Left hindlimb (tissue), 1 donor: Measurements from ENCODE around the gene ULBP3.
"Not testable (repeated sequence)": the region's sequence is repeated elsewhere in the genome, so short reads cannot be mapped to it uniquely, and the experiment has no call there.

Source experiments
- DNase-seq: peaks from one replicate; pipeline ENCODE4 v3.0.0-alpha.2; 2018

Gene ULBP3

DNA sequence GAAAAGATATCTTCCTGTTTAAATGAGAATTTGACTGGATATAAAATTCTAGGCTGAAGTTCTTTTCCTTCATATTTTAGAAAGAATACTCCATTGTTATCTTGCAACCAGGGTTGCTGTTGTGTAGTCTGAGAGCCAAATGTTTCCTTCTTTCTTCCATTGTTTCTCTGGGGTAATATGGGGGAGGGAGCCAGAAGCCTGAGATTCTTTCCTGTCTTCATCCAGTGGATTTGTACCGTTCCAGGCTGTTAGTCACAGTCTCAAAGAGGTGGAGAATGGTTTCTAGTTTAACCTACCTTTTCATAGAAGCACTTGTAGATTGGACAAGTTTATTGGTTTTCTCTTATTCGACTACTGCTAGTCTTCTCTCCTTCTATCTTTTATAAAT lies 6.1 kb upstream of the ULBP3 start:
- no peak for DNase-seq

DNA sequence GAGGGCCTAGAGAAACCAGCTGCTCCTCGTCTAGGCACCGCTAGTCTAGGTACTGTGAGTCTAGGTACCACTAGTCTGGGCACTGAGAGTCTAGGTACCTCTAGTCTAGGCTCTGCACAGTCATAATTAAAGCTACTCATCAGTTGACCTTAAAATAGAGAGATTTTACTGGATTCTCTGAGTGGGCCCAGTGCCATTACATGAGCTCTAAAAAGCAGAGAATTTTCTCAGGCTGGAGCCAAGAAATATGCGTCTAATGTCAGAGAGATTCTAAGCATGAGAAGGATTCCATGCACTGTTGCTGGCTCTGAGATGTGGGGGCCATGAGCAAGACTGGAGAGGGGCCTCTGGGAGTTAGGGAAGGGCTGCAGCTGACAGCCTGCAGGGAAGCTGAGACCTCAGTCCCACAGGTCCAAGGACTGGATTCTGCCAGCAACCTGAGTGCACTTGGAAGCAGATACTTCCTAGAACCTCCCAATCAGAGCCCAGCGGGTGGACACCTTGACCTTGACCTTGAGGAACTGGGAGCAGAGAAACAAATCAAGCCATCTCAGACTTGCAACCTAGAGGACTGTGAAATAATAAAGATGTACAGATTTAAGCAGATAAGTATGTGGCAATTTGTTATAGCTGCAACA lies 5.6 kb upstream of the ULBP3 start:
- DNase-seq = not testable (repeated sequence)

DNA sequence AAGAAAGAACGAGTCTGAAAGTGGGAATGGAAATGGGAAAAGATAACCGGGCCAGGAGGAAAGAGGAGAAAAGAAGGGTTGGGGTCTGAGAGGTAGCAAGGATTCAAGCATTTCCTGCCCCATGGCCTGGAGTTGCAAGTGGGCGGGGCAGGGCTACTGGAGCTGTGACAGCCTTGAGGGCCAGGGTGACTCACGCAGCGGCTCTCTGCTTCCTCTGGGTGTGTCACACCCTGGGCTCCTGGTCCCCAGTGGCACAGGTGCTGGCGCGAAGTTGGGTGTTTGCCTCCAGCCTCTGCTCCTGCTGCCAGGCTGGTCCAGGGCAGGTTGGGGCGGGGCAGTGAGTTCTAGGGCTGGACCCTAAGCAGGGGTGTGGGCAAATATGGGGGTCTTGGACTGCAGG lies 3.3 kb upstream of the ULBP3 start:
- no peak for DNase-seq

GRCh38 chr6:150070236-150070818 lies 1.4 kb upstream of the ULBP3 start:
- DNase-seq = no peak

DNA sequence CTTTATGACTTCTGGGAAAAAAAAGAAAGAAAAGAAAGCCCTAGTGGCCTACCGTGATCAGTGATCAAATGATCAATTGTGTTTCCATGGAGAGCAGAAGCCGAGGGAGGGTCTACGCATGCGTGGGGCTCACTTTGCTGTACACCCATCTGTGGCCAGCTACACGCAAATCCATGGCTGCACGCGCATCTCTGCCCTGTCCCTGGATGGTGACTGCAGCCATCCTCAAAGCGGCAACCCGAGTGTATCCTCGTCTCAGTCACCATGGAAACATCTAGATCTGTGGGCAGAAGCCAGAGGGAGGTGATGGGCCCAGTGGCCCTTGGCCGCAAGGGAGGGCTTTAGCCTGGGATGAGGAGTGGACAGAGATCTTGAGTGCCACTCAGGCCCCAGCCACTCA lies 785 bp upstream of the ULBP3 start:
- no peak for DNase-seq

- DNase-seq = no peak
These were observed 770 bp downstream of the ULBP3 start for GRCh38 chr6:150068151-150068550.

DNA sequence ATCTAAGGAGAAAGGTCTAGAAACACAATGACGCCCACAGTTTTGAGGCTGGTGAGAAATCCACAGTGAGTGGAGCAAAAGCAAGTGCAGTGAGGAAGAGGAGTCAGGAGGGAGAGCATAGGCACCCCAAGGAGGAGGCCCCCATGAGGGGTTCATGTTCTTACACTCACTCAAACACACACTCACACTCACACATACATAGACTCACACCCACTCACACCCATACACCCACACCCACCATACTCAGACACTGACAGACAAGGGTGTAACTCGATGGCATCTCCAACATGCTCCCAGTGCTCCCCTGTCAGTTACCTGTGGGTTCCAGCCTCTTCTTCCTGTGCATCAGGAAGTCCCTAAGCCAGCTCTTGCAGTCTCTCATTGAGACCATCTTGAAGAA lies 3.8 kb downstream of the ULBP3 start:
- no peak for DNase-seq

DNA sequence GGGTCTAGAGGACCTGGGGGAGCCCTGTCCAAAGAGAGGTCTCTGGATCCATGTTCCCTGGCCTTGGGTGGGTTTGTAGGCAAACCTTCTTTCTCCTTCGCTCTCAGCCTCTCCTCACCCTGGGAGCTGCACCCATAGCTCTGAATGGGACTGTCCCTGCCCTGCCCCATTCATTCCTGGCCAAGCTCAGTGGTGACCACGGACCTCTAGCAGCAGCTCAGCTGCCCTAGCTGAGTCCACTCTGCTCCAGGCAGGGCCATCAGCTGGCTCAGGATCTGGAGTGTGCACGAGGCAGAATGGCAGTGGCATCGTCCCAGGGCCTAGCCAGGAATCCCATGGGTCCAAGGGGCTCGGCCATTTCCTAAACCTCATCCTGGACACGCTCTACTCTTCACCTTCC lies 5.3 kb downstream of the ULBP3 start:
- DNase-seq = no peak

GRCh38 chr6:150059973-150060372 lies 8.9 kb downstream of the ULBP3 start:
- DNase-seq = not testable (repeated sequence)

DNA sequence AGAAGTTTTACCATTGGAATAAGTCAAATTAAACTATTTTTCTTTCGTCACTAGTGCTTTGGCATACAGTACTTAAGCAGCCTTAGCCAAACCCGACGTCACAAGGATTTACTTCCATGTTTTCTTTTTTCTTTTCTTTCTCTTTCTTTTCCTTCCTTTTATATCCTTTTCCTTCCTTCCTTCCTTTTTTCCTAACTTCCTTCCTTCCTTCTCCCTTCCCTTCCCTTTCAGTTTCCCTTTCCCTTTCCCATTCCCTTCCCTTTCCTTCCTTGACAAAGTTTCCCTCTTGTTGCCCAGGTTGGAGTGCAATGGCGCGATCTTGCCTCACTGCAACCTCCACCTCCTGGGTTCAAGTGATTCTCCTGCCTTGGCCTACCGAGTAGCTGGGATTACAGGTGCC lies 9.9 kb downstream of the ULBP3 start:
- no peak for DNase-seq

DNA sequence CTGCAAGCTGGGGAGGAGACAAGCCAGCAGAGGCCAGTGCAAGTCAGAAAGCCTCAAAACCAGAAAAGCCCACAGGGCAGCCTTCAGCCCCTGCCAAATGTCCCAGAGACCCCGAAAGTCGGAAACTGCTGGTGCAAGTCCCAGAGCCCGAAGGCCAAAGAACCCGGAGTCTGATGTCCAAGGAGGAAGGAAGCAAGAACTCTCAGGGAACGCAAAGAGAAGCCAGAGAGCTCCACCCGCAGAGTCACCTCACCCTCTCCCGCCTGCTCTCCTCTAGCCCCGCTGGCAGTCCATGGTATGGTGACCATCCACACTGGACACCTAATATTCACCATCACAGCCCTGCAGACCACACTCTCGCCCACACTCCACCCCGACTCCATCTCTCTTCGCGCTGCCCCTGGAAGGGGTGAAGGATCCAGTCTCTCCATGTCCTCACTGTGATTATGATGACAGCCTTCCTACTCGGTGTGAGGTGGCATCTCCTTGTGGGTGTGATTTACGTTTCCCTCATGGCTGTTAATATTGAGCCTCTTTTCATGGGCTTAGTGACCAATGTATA lies 10.6 kb downstream of the ULBP3 start:
- DNase-seq = no peak

DNA sequence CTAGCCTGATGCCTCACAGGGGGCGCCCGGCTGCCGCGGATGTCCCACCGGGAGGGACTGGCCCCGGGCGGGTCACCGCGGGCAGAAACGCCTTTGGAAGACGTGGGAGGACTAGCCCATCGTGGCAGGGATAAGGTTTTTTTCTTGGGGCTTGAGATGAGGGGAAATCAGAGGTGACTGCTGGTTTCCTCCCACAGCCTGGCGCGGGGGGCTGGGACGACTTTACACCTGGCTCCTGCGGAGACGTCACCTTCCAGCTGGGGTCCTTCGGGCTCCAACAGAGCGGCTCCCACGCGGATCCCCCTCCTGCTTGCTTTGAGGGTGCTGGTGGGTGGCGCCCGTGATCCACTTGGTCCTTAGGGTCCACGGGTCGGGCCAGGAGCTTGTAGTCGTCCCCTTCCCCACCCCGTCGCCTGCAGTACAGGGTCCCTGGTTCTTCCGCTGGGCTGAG lies 11.4 kb downstream of the ULBP3 start:
- DNase-seq = no peak

GRCh38 chr6:150056916-150057315 lies 12.0 kb downstream of the ULBP3 start:
- no peak for DNase-seq

DNA sequence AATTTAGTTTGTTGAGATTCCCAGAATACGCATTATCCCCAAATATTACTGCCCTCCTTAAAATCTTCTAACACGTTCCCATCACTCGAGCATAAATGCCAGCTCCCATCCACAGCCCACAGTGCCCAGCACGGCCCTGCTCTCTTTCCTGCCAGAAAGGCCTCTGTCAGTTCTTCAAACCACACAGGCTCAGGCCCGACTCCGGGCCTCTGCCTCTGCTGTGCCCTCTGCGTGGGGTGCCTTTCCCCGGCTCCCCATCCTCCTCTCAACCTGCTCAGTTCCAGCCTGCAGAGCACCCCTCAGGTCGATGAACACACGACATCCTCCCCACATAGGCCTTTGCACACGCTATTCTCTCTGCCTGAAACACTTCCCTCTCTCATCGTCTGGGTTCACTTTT lies 12.8 kb downstream of the ULBP3 start:
- DNase-seq = no peak

GRCh38 chr6:150055131-150055530 lies 13.8 kb downstream of the ULBP3 start:
- no peak for DNase-seq

DNA sequence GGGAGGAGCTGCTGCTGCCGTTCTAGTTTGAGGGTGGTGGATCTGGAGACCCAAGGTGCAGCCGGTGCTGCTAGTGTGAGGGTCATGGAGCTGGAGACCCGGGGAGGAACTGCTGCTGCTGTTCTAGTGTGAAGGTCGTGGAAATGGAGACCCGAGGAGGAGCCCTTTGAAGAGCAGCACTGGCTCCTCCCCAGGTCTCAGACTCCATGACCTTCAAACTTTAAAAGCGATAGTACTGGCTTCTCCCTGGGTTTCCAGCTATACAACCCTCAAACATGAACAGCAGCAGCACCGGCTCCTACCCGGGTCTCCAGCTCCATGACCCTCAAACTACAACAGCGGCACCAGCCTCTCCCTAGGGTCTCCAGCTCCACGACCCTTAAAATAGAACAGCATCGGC lies 15.5 kb downstream of the ULBP3 start:
- DNase-seq = no peak

DNA sequence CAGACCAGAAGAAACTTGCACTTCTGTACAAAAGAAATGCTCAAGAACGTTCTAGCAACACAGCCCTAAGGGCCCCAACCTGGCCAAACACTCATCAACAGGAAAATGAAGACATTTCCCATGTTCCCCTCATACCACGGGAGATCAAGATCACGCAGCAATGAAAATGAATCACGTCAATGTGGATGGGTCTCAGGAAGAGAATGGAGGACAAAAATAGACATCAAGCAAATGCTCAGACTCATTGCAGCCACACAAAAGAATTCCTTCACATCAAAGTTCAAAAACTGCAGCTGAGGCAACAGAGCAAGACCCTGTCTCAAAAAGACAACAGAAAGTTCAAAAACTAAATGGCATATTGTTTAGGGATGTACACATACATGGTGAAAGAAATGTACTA lies 18.1 kb downstream of the ULBP3 start:
- DNase-seq = no peak

GRCh38 chr6:150048099-150048498 lies 20.8 kb downstream of the ULBP3 start:
- DNase-seq = no peak

DNA sequence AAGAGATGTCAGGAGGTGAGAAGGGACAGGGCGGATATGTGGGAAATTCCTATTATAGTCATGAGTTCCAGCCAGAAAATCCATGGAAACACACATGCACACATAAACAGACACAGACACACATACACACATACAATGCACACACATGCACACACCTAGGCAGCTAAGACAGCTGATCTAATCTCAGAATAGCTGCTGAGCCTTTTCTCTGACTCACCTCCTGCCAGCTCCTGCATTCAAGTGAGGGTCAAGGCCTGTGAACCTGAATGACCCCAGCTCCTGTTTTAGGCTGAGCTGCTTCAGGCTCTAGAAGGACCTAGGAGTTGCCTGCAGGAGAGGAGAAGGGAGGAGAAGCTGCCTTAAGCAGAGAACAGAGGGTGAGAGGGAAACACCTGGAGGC lies 22.0 kb downstream of the ULBP3 start:
- DNase-seq = no peak

- no peak for DNase-seq
These were observed 24.2 kb downstream of the ULBP3 start for GRCh38 chr6:150044621-150045145.

DNA sequence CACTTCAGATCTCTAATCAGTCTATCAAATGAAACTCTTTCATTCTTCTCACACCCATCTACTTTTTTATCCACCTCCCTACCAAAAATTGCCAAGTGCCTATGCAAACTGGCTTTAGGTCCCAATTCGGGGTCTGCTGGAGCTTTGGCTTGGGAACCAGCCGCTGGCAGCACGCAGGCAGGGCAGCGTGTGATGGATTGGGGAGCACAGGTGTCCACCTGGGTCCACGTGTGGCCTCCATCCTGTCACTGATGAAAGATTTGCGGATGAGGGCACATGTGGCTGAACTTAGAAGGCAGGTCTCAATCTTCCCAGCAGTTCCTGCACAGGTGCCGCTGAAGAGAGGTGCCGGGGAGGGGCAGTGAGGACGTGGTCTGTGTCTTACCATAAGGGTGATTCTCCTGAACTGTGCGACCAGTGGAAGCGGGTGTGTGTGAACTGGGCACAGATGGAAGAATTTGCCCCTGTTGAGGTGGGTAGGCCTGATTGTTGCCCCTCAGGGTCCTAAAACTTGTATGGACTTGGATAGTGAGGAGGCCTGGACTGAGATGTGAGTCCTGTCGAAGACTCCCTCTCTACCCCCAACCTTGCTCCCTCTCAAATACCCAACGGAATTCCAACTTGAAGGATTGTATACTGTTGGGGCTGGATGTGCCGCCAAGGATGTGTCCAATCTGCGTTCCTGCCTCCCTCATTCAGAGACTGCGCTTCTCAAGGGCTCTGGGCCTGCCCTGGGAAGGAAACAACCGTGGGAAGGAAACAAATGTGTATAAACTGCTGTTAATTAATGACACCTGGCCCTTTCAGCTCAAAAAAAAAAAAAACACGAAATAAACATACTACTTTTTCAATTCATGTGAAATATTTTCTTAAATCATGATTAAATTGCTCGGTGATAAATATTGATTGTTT lies 25.2 kb downstream of the ULBP3 start:
- no peak for DNase-seq

GRCh38 chr6:150043096-150043495 lies 25.8 kb downstream of the ULBP3 start:
- DNase-seq = no peak
